Measurements from ENCODE around the gene PREB. TPM values are rescaled to one million over a fixed set of nuclear protein-coding genes. Genes with fewer than 3 reads are reported as not detected.
"Not testable (repeated sequence)": the region's sequence is repeated elsewhere in the genome, so short reads cannot be mapped to it uniquely, and the experiment has no call there.

The PREB gene
- total RNA-seq, 1 donor from 2014 or later = 97.1 TPM

GRCh38 chr2:27130396-27130795 lies 4.0 kb downstream of the PREB start:
- H3K4me1 Mint-ChIP-seq (ENCODE audit: low read depth) = peaks cover 12% of the 10 kb centered on the region
- H3K4me3 Mint-ChIP-seq = no peak overlapping the region
- intact Hi-C loops (cut with micrococcal nuclease) = loop anchor here (5.0 kb wide), 1 partner anchor 78 kb away; the partner anchor contains the start of gene AGBL5
- peaks cover 29% of the 10 kb centered on the region for H3K36me3 Mint-ChIP-seq (ENCODE audit: low read depth)
- no peak for DNase-seq (ENCODE audit: low spot score)
- H3K27me3 Mint-ChIP-seq (ENCODE audit: insufficient read depth) = no peaks in the 10 kb centered on the region
- H3K27ac Mint-ChIP-seq = no peak overlapping the region
- no peaks in the 10 kb centered on the region for H3K9me3 Mint-ChIP-seq

GRCh38 chr2:27128668-27129571 lies 5.5 kb downstream of the PREB start:
- Mint-ChIP-seq H3K36me3 (ENCODE audit: low read depth) (peaks cover 27% of the 10 kb centered on the region), H3K9me3 (no peaks in the 10 kb centered on the region), H3K4me3 (no peak overlapping the region), H3K27ac (no peak overlapping the region), H3K27me3 (ENCODE audit: insufficient read depth) (no peaks in the 10 kb centered on the region), H3K4me1 (ENCODE audit: low read depth) (peaks cover 12% of the 10 kb centered on the region)
- intact Hi-C loops (cut with micrococcal nuclease) = no loop called here
- no peak for DNase-seq (ENCODE audit: low spot score)

- Mint-ChIP-seq H3K4me1 (ENCODE audit: low read depth) (peaks cover 9% of the 10 kb centered on the region), H3K27ac (no peak overlapping the region), H3K9me3 (no peaks in the 10 kb centered on the region), H3K36me3 (ENCODE audit: low read depth) (peaks cover 19% of the 10 kb centered on the region), H3K4me3 (no peak overlapping the region), H3K27me3 (ENCODE audit: insufficient read depth) (peaks cover 4% of the 10 kb centered on the region)
- intact Hi-C loops (cut with micrococcal nuclease) = no loop called here
- DNase-seq (ENCODE audit: low spot score) = no peak
Measured at GRCh38 chr2:27127883-27128667, 6.4 kb downstream of the PREB start.

- DNase-seq (ENCODE audit: low spot score) = no peak
- no peak overlapping the region for H3K4me3 Mint-ChIP-seq
- H3K4me1 Mint-ChIP-seq (ENCODE audit: low read depth) = peaks cover 7% of the 10 kb centered on the region
- peaks cover 13% of the 10 kb centered on the region for H3K36me3 Mint-ChIP-seq (ENCODE audit: low read depth)
- no peak overlapping the region for H3K27ac Mint-ChIP-seq
- intact Hi-C loops (cut with micrococcal nuclease) = no loop called here
- H3K27me3 Mint-ChIP-seq (ENCODE audit: insufficient read depth) = peaks cover 16% of the 10 kb centered on the region
- no peaks in the 10 kb centered on the region for H3K9me3 Mint-ChIP-seq
Measured at GRCh38 chr2:27126252-27126710, 8.2 kb downstream of the PREB start.

GRCh38 chr2:27125104-27125503 lies 9.3 kb downstream of the PREB start:
- Mint-ChIP-seq H3K27ac (no peak overlapping the region), H3K4me1 (ENCODE audit: low read depth) (peaks cover 9% of the 10 kb centered on the region), H3K9me3 (no peaks in the 10 kb centered on the region), H3K4me3 (no peak overlapping the region), H3K27me3 (ENCODE audit: insufficient read depth) (peaks cover 19% of the 10 kb centered on the region), H3K36me3 (ENCODE audit: low read depth) (peaks cover 5% of the 10 kb centered on the region)
- intact Hi-C loops (cut with micrococcal nuclease) = no loop called here
- no peak for DNase-seq (ENCODE audit: low spot score)

GRCh38 chr2:27123302-27124150 lies 10.9 kb downstream of the PREB start, which contains the start of gene ABHD1:
Gene ABHD1 (plus strand): TSS chr2:27123815. CDS start chr2:27123949, 134 bp downstream.
- H3K4me3 Mint-ChIP-seq = peak within 1 kb of the TSS; percentile 88

GRCh38 chr2:27122791-27123190 lies 11.6 kb downstream of the PREB start:
- peak overlapping the region; percentile 27 for H3K27ac Mint-ChIP-seq
- DNase-seq (ENCODE audit: low spot score) = no peak
- peaks cover 18% of the 10 kb centered on the region for H3K4me1 Mint-ChIP-seq (ENCODE audit: low read depth)
- H3K27me3 Mint-ChIP-seq (ENCODE audit: insufficient read depth) = peaks cover 35% of the 10 kb centered on the region
- no peaks in the 10 kb centered on the region for H3K36me3 Mint-ChIP-seq (ENCODE audit: low read depth)
- intact Hi-C loops (cut with micrococcal nuclease) = loop anchor here (1.0 to 2.0 kb wide), 3 partner anchors 12 to 94 kb away; partner anchors contain the start of genes CAD and PREB
- H3K9me3 Mint-ChIP-seq = no peaks in the 10 kb centered on the region
- H3K4me3 Mint-ChIP-seq = peak overlapping the region; percentile 88

More at GRCh38 chr2:27123302-27124150, 10.9 kb downstream of the PREB start, which contains the start of gene ABHD1:
- Mint-ChIP-seq H3K27me3 (ENCODE audit: insufficient read depth) (peaks cover 31% of the 10 kb centered on the region), H3K36me3 (ENCODE audit: low read depth) (no peaks in the 10 kb centered on the region), H3K4me1 (ENCODE audit: low read depth) (peaks cover 18% of the 10 kb centered on the region), H3K27ac (peak within 1 kb of the TSS; percentile 55), H3K9me3 (no peaks in the 10 kb centered on the region)
- DNase-seq (ENCODE audit: low spot score) = peak; percentile 71
- intact Hi-C loops (cut with micrococcal nuclease) = loop anchor here (1.0 to 2.0 kb wide), 3 partner anchors 11 to 93 kb away; partner anchors contain the start of genes CAD and PREB

- no peak overlapping the region for H3K4me3 Mint-ChIP-seq
- no peaks in the 10 kb centered on the region for H3K9me3 Mint-ChIP-seq
- intact Hi-C loops (cut with micrococcal nuclease) = loop anchor here (2.0 kb wide), 1 partner anchor 95 kb away; the partner anchor contains the start of gene CAD
- no peak overlapping the region for H3K27ac Mint-ChIP-seq
- H3K36me3 Mint-ChIP-seq (ENCODE audit: low read depth) = no peaks in the 10 kb centered on the region
- DNase-seq (ENCODE audit: low spot score) = no peak
- H3K27me3 Mint-ChIP-seq (ENCODE audit: insufficient read depth) = peaks cover 42% of the 10 kb centered on the region
- peaks cover 18% of the 10 kb centered on the region for H3K4me1 Mint-ChIP-seq (ENCODE audit: low read depth)
Measured at GRCh38 chr2:27121906-27122305, 12.5 kb downstream of the PREB start.

- H3K27ac Mint-ChIP-seq; H3K36me3 Mint-ChIP-seq (ENCODE audit: low read depth); DNase-seq (ENCODE audit: low spot score); H3K9me3 Mint-ChIP-seq: not testable (repeated sequence)
- Mint-ChIP-seq H3K4me3 (peak overlapping the region; percentile 81), H3K27me3 (ENCODE audit: insufficient read depth) (peaks cover 42% of the 10 kb centered on the region), H3K4me1 (ENCODE audit: low read depth) (peaks cover 18% of the 10 kb centered on the region)
- intact Hi-C loops (cut with micrococcal nuclease) = loop anchor here (1.0 kb wide), 1 partner anchor 15 kb away; the partner anchor contains the start of gene PREB
Measured at GRCh38 chr2:27119330-27119670, 15.1 kb downstream of the PREB start.

- H3K36me3 Mint-ChIP-seq (ENCODE audit: low read depth) = no peaks in the 10 kb centered on the region
- H3K27me3 Mint-ChIP-seq (ENCODE audit: insufficient read depth) = peaks cover 42% of the 10 kb centered on the region
- no peak for DNase-seq (ENCODE audit: low spot score)
- peaks cover 18% of the 10 kb centered on the region for H3K4me1 Mint-ChIP-seq (ENCODE audit: low read depth)
- intact Hi-C loops (cut with micrococcal nuclease) = loop anchor here (1.0 kb wide), 1 partner anchor 16 kb away; the partner anchor contains the start of gene PREB
- H3K4me3 Mint-ChIP-seq = peak within 1 kb of the TSS; percentile 81
- no peaks in the 10 kb centered on the region for H3K9me3 Mint-ChIP-seq
- H3K27ac Mint-ChIP-seq = peak within 1 kb of the TSS; percentile 31
Measured at GRCh38 chr2:27118525-27119329, 15.7 kb downstream of the PREB start, which contains the start of gene CGREF1. Gene CGREF1 (minus strand): TSS chr2:27119128. CDS start chr2:27104366, 14,762 bp downstream.

GRCh38 chr2:27117995-27118524 lies 16.4 kb downstream of the PREB start:
- peak overlapping the region; percentile 73 for H3K4me3 Mint-ChIP-seq
- intact Hi-C loops (cut with micrococcal nuclease) = no loop called here
- H3K27me3 Mint-ChIP-seq (ENCODE audit: insufficient read depth) = peaks cover 38% of the 10 kb centered on the region
- H3K36me3 Mint-ChIP-seq (ENCODE audit: low read depth) = no peaks in the 10 kb centered on the region
- H3K9me3 Mint-ChIP-seq = no peaks in the 10 kb centered on the region
- DNase-seq (ENCODE audit: low spot score) = no peak
- H3K4me1 Mint-ChIP-seq (ENCODE audit: low read depth) = peaks cover 14% of the 10 kb centered on the region
- H3K27ac Mint-ChIP-seq = no peak overlapping the region
